Smooth muscle cell of the brain vasculature (primary cell): ENCODE data around the gene MRPL24.

Source experiments
- DNase-seq: peaks from one replicate; pipeline ENCODE4 v3.0.0-alpha.2; 2012; ENCODE audit warnings: low read depth, low spot score

Gene MRPL24

DNA sequence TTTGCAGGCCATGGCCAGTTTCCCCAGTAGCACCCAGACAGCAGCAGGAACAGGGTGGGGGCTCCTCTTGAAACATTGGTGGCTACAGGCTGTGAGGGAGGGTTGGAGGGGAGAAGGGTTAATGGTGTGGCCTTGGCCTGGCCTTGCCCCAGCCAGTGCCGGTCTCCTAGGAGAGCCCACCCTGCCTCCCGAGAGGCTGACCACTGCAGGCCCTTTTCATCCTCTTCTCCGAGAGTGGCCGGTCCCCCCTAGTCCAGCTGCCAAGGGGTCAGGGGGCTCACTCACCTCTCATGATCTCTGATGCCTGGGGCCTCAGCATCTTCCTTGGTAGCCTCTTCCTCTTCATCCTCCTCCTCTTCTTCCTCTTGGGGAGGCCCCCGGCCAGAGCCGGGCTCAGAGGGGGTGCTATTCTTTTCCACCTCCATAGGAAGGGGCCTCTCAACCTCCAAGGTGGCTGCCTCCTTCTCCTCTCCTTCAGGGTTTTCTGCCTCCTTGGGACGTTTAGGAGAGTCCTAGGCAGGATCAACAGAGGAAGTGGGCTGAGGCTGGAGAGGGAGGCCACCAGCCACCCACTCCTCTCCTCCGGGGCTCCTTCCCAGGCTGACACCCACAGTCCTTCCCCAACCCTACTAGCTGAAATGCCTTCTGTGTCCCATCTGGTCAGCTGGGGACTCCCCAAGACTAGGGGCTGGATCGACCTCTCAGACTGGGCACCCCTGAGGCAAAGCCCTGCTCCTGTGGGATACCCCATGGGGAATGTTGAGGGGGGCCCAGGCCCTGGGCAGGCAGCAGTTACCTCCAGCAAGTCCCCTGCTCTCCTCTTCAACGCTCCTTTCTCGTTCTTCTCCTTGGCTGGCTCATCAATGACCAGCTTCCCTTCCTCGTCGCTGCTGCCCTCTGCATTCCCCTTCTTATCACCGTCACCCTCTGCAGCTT, 2.7 kb upstream of the MRPL24 start:
- DNase-seq = no peak

DNA sequence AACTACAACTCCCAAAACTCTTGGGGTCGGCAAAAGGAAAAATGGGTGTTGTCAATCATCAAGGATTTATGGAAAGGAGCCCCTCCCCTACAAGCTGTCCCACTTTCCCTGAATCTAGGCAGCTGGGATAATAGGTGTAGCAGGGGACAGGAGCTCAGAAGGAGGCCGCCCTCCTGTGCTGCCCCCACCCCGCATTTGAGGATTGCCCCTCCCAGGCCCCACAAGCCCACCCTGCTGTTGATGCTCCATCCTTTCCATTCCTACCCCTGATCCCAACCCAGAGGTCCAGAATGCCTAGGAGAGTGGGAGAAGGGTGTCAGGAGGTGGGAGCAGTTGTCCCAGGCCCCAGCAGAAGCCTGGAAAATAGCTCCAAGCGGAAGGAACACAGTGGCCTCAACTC, 1.9 kb upstream of the MRPL24 start:
- DNase-seq = no peak

DNA sequence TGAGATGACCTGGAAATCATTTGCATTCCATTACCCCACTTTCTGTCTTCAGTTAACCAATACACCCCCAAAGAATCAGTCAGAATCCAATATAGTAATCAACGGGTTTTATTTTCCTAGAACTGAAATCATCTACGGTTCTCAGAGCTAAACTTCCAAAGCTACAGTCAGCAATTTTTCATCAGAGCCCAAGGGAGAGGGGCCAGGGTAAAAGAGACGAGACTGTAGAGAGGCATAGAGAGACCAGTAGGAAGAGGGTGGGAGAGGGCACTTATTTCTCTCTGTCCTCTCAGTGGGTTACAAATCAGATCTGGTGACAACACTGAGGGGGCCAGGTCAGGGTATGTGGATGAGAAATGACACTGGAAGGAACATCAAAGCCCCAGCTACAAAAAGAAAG, 1.1 kb upstream of the MRPL24 start:
- DNase-seq = no peak

DNA sequence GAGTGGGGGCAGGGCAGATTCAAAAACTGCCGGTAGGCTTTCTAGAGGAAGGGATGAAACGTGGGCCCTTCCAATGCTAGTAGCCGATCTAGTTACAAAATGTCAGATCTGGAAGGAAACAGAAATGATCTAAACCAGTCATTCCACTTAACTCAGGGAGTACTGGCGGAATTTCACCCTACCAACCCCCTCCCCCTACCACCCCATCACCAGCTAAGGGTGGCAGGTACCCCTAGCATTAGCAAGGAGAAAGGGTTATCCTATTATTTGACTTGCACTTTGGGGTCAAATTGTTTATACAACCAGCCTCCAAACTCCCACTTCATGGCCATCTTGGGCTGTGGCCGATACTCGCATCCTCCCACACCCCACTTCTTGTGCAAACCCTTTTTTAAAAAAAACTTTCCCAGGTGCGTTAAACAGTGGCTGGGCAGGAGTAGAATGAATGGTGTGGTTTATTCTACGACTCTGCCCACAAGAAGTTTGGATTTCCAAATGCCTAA, 644 bp upstream of the MRPL24 start:
- DNase-seq = no peak

DNA sequence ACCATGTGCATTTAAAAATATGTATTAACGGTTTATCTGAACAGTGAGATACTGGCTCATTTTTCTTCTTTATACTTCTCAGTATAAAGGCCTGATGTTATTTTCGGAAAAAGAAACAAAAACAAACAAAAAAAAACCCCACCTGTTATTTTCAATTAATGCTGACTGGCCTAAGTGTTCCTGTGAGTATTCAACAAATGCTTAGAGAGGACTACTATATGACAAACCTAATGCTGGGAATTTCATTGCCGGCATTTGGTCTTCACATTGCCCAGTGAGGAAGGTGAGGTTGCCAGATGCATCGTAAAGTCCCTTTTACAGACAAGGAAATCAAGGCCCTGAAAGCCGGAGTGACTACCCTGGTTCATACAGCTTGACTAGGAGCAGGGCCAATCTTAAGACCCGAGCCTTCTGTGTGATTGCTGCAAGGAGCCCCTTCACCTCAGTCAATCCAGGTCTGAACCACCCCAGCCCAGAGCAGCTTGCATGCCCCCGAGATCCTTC, 599 bp downstream of the MRPL24 start:
- no peak for DNase-seq

DNA sequence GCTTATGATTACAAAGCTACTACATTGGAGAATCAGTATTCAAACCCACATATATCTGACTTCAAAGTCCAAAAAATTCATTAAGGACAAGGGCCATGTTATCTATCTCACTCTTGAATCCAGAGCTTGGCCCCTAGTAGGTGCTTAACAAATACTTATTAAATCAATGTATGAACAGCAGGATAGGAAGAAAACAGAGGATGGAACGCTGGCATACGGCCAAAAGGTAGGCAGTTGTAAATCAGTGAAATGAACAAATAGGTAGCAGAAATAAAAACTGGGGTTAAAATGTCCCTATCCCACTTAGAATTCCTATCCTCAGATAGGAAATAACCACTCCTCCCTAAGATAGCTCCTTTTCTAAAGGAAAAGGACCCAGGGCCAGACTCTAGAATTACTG, 2.0 kb downstream of the MRPL24 start:
- no peak for DNase-seq

DNA sequence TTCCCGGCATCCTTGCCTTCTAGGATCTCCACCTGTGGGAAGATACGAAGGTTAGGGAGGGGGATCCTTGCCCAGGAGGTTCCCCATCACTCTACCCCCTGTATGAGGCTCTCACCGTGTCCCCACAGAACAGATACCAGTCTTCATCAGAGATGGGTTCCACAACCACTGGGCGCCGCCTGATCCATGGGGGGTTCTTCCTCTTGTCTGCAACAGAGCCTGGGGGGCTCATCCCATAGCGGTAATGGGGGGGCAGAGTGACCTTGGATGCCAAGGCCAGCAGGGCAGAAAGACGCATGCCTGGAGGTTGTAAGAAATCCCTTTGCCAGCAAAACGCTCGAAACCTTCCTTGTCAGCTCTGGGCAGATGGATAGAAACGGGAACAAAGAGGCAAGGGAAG, 2.5 kb downstream of the MRPL24 start:
- no peak for DNase-seq

DNA sequence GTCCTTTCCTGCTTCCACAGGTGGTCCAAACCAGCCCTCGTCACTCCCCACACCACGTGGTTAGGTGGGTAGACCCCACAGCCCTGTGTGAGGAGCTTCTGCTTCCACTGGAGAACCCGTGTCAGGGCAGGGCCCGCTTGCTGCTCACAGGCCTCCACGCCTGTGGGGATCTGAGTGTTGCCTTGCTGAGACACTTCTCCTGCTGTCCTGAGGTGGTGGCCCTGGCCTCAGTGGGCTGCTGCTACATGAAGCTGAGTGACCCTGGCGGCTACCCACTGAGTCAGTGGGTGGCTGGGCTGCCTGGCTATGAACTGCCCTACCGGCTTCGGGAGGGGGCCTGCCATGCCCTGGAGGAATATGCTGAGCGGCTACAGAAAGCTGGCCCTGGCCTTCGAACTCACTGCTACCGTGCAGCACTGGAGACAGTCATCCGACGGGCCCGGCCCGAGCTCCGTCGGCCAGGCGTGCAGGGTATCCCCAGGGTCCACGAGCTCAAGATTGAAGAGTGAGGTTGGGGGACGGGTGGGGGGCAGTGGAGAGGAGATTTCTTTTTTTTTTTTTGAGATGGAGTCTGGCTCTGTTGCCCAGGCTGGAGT, 6.8 kb downstream of the MRPL24 start:
- DNase-seq = no peak

DNA sequence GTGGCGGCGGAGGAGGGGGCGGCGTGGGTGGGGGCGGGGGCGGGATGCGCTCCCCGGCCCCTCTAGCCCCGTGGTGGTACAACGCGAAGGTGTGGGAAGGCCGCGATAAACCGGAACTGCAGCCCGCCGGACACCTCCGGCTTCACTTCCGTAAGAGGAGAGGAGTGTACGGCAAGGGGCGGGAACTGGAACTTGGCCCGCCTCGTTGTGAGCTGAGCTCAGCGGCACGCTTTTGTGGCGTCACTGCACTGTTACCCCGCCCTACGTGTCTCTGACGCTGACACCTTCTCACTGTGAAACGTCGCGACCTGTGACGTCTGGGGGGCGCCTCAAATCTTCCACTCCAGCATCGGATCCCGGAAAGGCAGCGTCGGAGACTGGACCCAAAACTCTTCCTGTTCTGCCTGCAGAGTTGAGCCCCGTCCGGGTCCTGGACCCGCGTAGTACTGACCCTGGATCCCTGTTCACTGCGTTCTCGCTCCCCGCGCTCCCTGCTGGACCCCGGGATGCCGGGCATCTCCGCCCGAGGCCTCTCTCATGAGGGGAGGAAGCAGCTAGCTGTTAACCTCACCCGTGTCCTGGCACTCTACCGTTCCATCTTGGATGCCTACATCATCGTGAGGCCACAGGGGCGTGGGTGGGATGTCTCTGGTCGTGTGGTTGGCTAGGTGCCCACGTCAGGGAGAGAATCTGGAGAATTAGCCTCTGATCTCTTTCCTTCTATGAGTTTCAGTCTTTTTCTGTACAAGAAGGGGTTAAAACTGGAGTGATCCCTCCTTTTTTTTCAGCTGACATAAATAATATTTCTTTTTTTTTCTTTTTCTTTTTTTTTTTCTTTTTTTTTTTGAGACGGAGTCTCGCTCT, 12.1 kb downstream of the MRPL24 start, which contains the start of gene ISG20L2:
Gene ISG20L2 (minus strand): TSS at position 168 of the 864 bp plus-strand sequence. CDS start 1,114 bp downstream, outside the sequence.
- peak; percentile 90 for DNase-seq

DNA sequence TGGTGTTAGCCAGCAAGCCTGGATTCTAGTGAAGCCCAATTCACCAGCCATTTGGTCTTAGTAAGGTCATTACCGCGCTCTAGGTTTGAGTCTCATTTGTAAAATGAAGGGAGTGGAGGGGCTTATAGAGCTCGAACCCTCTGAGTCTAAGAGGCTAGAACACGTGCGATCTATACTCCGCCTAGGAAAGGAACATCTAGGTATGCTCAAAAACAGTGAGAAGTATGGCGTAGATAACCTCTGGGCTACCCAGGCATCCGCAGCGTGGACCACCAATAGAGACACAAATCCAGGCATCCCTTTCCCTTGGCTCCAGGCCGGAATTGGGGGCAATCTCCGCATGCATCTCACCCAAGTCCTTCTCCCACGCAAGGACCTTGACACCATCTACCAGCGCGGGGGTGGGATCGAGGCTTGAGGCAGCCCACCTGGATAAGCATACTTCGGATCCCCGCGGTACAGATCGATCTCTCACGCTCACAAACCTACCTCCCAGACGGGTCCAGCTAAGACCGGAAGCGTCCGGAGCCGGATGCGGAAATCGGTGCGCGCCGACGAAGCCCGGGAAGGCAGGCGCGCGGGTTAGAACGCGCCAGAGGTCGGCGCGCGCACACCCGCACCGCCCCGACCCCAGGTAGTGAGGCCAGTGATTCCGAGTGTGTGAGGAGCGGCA, 12.8 kb downstream of the MRPL24 start, which contains the start of gene METTL25B:
Gene METTL25B (plus strand): TSS at position 544 of the 673 bp plus-strand sequence. CDS start 636 bp downstream, outside the sequence.
- no peak for DNase-seq

DNA sequence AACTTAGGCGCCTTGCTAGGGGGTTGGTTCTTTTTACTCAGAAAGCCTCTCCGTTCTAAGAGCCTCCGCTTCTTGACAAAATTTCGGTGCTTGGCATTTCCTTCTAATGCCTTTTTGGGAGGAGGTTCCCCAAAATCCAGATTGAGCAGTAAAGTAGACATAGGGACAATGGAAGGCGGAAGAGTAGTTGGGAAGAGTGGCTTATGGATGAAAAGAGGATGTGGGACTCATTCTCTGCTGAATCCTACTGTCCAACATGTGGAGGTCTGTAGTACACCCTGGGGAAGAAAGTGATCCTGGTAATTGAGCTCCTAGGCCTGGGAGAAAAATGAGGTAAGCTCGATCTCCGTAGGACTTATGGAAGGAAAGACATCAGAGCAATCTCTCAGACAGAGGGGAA, 13.4 kb downstream of the MRPL24 start:
- no peak for DNase-seq

DNA sequence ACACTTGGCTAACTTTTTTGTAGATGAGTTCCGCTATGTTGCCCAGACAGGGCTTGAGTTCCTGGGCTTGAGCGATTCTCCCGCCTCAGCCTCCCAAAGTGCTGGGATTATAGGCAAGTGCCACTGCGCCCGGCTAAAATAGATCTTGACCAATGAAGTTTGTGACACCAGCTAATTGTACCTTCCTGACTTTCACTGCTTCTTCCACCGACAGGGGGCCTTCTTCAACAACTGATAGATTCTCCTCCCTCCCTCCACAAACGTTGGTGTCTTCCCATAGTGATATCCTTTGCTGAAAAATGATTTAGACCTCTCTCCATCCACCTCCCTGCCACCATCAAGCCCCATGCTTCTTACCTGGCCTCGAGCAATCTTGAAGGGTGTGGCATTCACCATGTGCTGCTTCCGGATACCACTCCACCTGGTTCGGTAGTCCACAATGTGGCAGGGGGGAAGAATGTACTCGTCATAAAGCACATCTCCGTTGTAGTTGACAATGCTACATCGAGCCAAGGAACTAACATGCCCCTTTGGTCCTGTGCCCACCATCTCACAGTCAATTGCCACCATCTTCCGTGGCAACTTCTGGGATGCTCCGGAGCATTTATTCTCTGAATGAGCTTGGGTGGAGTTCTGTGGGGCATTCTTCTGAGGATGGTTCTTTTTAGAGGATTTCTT, 14.2 kb downstream of the MRPL24 start:
- DNase-seq = no peak

DNA sequence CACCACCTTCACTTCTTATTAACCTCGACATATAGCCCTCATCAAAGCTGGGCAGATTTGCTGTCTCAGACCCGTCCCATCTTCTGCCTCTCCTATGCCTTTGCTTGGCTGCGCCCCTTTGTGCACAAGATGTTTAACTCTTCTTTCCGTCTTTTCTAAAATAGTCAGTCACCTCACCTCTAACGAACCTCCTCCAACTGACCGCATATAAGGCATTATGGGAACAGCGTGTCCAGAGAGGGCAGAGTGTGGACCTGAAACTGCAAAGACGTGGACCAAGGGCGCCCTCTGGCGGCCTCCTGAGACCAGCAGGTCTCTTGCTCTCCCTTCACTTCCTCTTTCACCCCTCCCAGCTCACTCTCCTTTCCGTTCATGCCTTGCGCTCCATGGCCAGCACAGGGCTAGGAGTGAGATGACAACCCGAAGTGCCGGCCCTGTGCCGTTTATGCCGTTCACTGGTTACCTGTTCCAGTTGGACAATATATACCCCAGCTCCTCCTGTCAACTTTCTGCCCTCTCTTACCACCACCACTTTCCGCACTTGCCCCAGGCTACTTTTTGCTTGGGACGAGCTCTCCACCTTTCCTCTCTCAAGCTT, 15.1 kb downstream of the MRPL24 start:
- DNase-seq = peak; percentile 80

DNA sequence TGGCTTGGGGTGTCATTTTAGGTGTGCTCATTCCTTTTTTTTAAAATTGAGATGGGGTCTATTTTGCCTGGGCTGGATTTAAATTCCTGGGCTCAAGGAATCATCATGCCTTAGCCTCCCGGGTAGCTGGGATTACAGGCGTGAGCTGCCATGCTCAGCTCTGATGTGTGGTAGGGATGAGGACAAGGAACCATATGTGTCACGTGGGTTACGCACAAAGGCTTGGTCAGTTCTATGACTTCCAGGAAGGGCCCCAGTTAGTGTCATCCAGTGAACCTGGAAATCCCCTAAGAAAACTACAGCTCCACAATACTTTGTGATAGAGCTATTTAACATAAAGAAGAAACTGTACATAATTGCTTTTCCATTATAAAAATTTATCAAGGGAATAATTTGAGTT, 19.4 kb downstream of the MRPL24 start:
- no peak for DNase-seq

DNA sequence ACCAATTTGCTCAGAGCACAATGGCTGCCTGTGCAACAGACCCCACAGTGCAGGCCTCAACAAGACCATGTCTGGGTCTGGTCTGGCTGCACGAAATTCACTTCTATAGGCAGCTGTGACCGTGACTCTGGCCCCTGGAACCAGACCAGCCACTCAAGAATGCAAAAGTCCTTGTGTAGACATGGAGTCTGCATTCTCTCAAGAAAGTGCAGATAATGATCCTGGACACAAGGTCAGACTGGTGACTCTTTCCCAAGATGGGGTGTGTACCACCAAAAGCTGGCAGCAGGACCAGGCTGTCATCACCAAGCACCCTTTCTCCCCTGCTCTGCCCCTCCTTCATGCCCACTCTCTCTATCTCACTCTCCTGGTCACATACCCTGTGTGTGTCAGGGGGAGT, 19.8 kb downstream of the MRPL24 start:
- no peak for DNase-seq

DNA sequence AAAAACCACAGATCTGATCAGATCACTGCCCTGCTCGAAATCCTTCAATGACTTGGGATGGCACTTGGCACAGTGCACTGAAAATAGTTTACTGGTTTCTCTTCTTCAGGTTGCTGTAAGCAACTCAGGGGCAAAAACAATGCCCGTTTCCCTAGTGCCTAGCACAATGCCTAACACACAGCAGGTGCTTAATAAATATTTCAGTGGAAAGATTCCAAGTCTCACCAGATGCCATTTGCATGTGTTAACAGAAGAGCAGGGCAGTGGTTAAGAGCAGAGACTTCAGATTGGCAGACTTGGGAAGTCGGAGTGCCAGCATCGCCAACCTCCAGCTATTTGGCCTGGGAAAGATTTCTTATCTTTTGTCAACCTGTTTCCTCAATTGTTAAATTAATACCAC, 23.5 kb downstream of the MRPL24 start:
- DNase-seq = no peak

DNA sequence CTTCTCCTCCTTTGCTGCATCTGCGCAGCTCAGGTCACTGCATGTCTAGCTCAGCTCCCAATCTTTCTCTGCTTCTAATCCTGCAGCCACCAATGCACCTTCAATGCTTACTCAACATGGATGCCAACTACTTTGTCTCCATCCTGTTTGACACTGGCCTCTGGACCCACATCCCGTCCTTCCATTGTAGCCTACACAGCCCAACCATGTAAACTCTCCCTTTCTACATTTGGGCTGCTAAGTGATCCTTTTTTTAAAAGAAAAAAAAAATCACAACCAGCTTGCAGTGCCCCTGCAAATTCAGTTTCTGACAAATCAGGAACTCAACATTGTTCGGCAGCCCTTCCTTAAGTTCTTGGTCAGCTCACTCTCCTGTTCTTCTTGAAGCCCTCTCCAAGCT, 26.1 kb downstream of the MRPL24 start:
- no peak for DNase-seq

DNA sequence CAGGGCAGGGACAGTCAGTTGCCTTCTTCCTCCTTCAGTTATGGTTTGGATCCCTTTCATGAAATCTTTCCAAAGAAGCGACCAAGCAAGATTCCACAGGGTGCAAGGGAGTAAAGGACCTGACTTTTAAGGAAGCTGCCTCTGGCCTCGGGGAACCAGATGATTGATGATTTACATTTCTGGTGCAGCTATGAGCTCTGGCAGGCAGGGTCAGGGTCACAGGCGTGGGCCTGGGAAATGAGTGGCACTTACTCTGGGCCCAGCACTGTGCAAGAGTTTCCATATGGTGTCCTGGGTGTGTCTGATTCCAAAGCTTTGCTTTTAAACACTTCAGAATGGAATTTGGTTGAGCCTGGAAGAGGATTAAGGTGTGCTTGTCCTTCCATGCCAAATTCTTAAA, 28.3 kb downstream of the MRPL24 start:
- no peak for DNase-seq

DNA sequence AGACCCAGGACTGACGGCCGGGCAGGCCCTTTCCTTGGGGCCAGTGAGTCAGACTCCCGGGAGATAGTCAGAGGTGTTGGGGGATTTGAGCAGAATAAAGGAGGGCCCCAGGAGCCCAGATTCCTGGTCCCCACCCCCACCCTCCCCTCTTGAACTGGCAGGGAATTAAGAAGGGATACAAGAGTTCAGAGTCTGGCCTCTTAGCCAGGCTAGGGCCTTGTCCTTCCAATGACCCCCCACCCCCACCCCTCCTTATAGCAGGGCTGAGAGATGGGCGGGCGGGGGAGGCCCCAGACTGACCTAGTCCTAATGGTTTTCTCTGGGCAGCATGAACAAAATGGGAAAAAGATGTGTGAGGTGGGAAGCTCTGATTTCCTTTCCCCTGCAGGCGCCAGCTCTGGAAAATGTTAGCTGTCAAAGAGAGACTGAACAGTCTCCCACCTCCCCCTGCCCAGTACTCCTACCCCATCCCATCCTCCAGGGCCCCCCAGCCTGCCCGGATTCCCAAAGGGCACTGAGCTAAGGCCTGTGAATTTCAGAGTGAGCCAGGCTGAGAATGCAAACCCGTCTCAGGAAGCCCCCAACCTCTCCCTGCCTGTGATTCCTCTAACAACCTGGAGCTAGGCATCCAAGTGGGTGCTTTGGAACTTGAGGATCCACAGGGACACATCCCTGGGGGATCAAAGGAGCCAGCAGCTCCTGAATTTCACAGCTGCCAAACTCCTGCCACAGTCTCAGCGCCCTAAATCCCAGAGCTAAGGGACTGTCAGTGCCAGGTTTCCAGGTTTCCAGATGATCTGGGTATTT, 29.7 kb downstream of the MRPL24 start:
- no peak for DNase-seq
